T47D (cell line): ENCODE results near the gene DKKL1.
"Not testable (repeated sequence)": the region's sequence is repeated elsewhere in the genome, so short reads cannot be mapped to it uniquely, and the experiment has no call there.

Source experiments
- DNase-seq, 2 experiments: peaks; one replicate each; pipeline versions ENCODE4 v3.0.0 to v3.0.0-alpha.2; 2011 to 2012; ENCODE audit warnings: low read depth in 1 of 2, low spot score in 1 of 2
- JUND ChIP-seq: IDR thresholded peaks from 2 replicates; pipeline ENCODE4 v1.6.1; 2012; ENCODE audit warnings: low read depth
- in situ Hi-C: cut with HindIII; loops from 2 replicates; pipeline ENCODE4 v1.10.0; 2016; ENCODE audit warnings: low sequenced_read_pairs, low pct_unique_long_range_greater_than_20kb

Gene DKKL1

DNA sequence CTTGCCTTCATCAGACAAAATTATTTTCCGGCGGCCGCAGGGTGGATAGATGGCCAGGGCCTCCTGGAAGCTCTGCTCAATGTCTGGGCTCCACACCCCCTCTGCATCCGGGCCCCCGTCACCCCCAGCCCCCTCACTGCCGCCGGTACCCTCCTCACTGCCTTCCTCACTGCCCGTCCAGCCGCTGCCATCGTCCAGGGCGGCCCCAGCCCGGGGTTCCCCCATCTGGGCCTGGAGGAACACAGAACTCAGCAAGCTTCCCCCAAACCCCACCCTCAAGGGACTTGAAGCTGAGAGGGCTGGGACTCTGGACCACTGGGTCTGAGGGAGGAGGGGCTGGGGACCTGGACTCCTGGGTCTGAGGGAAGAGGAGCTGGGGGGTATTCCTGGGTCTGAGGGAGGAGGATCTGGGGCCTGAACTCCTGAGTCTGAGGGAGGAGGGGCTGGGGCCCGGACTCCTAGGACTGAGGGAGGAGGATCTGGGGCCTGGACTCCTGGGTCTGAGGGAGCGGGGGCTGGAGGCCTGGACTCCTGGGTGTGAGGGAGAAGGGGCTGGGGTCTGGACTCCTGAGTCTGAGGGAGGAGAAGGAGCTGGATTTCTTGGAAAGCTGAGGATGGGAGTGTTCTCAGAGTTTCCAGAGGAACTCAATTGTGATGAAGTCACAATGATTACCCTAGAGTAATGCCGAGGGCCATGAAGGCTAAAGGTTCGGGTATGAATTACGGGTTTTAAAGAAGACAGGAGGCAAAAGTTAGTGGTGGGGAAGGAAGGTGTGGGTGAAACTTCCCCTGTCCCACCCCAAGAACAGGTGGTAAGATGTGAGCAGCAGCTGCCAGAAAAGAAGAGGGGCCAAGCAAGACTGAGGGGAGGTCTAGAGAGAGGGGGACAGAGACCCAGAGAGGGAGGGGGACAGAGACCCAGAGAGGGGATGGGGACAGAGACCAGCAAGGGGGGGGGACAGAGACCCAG, 3.5 kb upstream of the DKKL1 start:
- TF ChIP-seq JUND, result no peak
- no peak for DNase-seq
- in situ Hi-C loops, result no loop called here

DNA sequence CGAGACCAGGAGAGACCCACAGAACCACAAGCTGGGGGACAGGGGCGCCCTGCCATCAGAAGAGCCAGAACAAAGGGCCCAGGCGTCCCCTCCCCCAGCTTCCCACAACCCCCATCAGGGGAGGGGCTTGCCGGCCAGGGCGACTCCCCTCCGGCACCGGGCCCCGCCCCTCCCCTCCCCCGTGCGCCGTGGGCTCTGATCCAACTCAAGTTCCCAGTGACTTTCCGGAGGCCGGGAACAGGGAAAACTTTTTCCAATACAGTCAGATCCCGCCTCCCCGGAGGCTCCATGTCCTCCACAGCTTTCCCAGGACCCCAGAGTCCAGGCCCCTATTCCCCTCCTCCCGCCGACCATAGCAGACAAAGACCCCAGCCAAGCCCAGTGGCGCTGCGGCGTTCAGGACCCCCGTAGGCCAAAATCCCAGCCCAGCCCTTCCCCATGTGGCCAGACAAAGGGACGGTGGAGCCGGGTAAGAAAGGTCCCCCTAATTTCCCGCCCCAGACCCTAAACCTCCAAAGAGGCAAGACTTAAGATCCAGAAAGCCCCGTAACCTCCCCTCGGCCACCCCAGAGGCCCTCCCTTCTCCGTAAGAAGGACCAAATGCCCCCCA, 2.1 kb upstream of the DKKL1 start:
- in situ Hi-C loops, result no loop called here
- no peak for TF ChIP-seq JUND
- peak; percentile 62 to 84 for DNase-seq

DNA sequence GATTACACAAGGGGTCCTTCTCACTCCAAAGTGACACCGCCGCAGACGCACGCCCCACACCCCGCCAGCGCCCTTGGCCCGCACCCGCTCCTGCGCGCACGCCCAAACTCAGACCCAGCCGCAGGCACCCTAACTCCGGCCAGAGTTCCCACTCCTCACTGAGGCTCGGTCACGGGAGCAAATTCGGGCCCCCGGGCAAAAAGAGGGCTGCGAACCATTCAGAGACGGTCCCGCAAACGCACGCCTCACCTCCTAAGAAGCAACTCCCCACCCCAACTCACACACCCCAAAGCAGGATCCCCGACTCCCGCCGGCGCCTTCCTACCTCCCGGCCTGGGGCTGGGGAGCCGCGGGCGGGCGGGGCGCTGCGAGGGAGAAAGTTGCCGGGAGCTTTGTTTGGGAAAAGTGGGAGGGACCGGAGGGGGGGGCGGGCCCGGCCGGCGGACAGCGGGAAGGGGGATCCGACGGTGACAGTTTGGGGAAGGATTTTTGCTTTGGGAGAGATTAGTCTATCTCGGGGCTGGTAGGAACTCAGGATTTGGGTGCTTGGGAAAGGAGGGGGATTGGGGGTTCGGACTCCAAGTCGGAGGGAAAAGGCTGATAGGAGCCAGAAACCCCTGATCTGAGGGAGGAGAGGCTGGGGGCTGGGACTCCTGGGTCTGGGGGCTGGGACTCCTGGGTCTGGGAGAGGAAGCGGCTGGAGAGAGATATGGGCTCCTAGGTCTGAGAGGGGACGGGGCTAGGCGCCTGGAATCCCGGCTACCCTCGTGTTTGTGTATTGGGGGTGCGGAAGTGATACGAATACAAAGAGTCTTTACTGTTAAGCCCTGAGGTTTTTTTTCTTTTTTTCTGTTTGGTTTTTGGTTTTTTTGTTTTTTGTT, 1.4 kb upstream of the DKKL1 start, which contains the start of gene TEAD2:
TEAD2 (minus strand) TSS at position 369 of the 881 bp plus-strand sequence. CDS start 2,341 bp downstream, outside the sequence.
- in situ Hi-C loops, result no loop called here
- TF ChIP-seq JUND, result no peak
- DNase-seq, result peak; percentile 48 to 52

DNA sequence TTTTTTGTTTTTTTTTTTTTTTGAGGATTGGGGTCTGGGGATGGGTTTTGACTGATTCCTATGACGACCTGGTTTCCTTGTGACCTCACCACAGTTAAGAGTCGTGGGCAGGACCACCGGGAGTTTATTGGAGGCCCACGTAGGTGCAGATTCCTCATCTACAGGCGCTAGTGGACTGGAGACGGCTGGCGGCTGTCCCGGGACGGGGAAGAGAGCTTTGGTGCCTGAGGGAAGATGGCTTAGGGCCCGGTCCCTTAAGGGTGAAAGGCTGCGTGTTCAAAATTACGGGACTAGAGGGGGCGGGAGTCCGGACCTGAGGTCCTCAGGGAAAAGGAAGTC, 779 bp upstream of the DKKL1 start:
- DNase-seq, result peak in 1 of 2 experiments; percentile 8
- in situ Hi-C loops, result no loop called here
- TF ChIP-seq JUND, result no peak

DNA sequence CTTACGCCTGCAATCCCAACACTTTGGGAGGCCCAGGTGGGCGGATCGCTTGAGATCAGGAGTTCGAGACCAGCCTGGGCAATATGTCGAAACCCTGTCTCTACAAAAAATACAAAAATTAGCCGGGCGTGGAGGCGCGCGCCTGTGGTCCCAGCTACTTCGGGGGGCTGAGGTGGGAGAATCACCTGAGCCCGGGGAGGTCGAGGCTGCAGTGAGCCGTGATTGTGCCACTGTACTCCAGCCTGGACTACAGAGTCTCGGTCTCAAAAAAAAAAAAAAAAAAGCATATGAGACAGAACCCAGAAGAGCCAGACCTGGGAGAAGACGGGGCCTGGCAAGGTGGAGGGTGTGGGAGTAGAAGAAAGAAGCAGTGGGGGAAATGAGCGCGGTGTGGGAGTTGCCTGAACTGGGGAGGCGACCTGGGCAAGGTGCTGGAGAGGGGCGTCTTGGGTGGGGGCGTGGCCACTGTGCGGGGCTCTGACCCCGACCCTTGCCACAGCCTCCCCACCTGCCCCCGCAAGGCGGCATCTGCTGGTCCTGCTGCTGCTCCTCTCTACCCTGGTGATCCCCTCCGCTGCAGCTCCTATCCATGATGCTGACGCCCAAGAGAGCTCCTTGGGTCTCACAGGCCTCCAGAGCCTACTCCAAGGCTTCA, 533 bp downstream of the DKKL1 start:
- in situ Hi-C loops, result no loop called here
- no peak for TF ChIP-seq JUND
- DNase-seq, result no peak

DNA sequence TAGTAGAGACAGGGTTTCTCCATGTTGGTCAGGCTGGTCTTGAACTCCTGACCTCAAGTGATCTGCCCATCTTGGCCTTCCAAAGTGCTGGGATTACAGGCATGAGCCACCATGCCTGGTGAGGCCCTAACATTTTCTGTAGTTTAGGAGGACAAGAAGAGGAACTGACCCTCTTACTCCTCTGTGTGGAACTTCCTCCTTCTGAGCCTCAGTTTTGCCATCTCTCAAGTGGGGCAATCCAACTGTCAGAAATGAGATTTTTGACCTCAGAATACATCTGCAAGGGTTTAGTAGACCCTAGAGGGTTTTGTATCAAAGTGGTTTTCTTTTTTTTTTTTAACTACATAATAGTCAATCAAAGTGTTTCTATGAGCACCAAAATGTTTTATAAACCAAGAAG, 2.4 kb downstream of the DKKL1 start:
- in situ Hi-C loops, result no loop called here

DNA sequence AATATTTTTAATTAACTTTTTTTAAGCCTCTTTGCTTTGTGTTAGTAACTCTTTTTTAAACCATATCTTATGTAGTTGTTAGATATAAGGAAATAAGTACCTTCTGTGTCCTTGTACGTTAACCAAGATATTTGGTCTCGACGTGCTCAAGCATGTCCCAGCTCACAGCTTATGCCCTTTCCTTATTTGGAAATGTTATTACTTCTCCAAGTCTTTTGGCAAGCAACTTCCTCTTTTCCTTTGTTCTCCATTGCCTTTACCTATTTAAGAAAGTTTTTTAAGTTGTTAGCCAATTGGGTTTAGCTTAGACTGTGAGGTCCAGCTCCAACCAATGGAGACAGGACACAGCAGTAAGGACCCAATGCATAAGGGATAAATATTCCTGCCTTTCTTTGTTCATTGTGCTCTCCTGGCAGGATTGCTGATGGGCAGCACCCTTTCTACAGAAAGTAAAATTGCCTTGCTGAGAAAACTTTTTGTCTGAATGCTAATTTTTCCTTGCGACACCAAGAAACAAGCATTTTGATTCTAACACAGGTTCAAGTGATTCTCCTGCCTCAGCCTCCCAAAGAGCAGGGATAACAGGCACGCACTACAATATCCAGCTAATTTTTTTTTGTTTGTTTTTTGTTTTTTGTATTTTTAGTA, 5.2 kb downstream of the DKKL1 start:
- TF ChIP-seq JUND, result no peak
- DNase-seq, result no peak
- in situ Hi-C loops, result no loop called here

More for the DNA sequence above, 2.4 kb downstream of the DKKL1 start:
- no peak for TF ChIP-seq JUND
- DNase-seq, result no peak

DNA sequence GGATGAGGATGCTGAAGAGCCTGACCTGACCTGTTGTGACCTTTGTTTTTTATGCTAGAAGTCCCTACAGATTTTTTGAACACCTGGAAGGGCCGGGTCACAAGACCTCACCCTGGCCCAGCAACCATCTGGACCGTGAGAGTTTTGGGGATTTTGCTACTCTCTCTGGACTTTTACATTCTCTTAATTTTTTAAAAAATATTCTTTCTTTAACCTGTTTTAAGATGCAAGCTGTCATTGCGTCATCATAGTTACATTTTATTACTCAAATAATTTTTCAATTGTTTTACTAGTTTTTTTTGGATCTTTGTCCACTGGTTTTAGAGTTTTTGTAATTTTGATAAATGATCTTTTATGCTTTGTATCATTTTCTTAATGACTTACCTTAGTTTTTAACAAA, 7.5 kb downstream of the DKKL1 start:
- TF ChIP-seq JUND, result no peak
- no peak for DNase-seq
- in situ Hi-C loops, result no loop called here

DNA sequence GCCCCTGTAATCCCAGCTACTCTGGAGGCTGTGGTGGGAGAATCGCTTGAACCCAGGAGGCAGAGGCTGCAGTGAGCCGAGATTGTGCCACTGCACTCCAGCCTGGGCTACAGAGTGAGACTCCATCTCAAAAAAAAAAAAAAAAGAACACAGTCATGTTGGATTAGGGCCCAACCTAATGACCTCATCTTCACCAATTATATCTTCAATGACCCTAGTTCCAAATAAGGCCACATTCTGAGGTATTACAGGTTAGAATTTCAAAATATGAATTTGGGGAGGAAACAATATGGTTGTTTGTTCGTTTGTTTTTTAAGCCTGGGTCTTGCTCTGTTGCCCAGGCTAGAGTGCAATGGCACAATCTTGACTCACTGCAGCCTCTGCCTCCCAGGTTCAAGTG, 9.5 kb downstream of the DKKL1 start:
- in situ Hi-C loops, DNase-seq: not testable (repeated sequence)

DNA sequence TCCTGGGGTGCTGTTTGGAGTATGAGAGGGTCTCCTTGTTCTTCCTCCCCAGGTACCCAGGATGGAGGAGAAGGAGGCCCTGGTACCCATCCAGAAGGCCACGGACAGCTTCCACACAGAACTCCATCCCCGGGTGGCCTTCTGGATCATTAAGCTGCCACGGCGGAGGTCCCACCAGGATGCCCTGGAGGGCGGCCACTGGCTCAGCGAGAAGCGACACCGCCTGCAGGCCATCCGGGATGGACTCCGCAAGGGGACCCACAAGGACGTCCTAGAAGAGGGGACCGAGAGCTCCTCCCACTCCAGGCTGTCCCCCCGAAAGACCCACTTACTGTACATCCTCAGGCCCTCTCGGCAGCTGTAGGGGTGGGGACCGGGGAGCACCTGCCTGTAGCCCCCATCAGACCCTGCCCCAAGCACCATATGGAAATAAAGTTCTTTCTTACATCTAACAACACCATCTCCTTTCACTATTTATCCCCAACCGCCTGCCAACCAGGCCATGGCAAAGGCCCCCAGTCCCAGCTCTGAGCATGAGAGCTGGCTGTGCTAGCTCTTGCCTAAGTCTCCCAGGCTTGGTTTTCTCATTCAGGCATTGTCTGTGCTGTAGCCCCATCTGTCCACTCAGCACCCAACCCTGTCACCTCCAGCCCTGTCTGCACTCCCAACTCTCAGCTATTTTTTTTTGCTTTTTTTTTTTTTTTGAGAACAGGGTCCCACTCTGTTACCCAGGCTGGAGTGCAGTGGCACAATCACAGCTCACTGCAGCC, 11.2 kb downstream of the DKKL1 start:
- in situ Hi-C loops, result no loop called here
- TF ChIP-seq JUND, result no peak
- DNase-seq, result no peak

DNA sequence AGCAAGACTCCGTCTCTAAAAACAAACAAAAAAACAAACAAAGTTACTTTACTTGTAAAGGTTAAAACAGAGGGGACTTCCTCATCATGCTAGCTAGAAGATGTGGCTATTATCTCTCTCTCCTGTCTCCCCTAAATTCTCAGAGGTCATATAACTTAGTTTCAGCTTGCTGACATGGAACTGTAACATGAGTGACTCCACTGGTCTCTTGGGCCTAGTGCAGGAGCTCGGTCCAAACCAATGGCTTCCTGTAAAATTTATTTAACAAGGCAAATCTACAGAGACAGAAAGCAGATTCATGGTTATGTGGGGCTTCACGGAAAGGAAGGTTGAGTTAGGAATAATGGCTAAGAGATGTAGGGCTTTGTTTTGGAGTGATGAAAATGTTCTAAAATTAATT, 14.8 kb downstream of the DKKL1 start:
- DNase-seq, result no peak
- in situ Hi-C loops, result no loop called here
- TF ChIP-seq JUND, result no peak
